Measurements from ENCODE around the gene DOCK6. TPM values are rescaled to one million over a fixed set of nuclear protein-coding genes. Genes with fewer than 3 reads are reported as not detected.

Gene DOCK6
- total RNA-seq, 1 experiment from 2014 or later: 82.4 TPM

- BruUV-seq (replicated peaks): no TSS peak
- DNase-seq (ENCODE audit: low read depth, low spot score): no peak
- CTCF ChIA-PET: no interaction called here
These were observed 84.7 kb downstream of the DOCK6 start for GRCh38 chr19:11177592-11177991.

More at GRCh38 chr19:11177592-11177991, 84.7 kb downstream of the DOCK6 start:
- Histone ChIP-seq H3K4me3 (replicated peaks in 1 of 2; ENCODE audit: low read depth in 1 of 2, low read length in 2 of 2) (no peak overlapping the region), H3K9me2 (ENCODE audit: insufficient read depth) (no peaks in the 10 kb centered on the region), H3K4me1 (ENCODE audit: control insufficient read depth in 1 of 2, insufficient read depth in 2 of 2, low read length in 2 of 2) (peaks cover 0 to 3% of the 10 kb centered on the region in 2 experiments; a peak in 1 of 4 replicates), H3K27me3 (ENCODE audit: insufficient read depth, low read length) (no peaks in the 10 kb centered on the region), H2AFZ (ENCODE audit: low read depth, low read length, poor library complexity, severe bottlenecking) (no peak overlapping the region), H3K9me3 (ENCODE audit: control insufficient read depth in 1 of 2, insufficient read depth in 1 of 2, low read depth in 1 of 2, low read length in 2 of 2) (no peaks in the 10 kb centered on the region), H3K79me2 (ENCODE audit: insufficient read depth, low read length) (no peaks in the 10 kb centered on the region), H3K27ac (ENCODE audit: low read depth, low read length) (no peak overlapping the region), H3K36me3 (ENCODE audit: control insufficient read depth in 1 of 2, insufficient read depth in 2 of 2, low read length in 2 of 2) (peaks cover 0 to 20% of the 10 kb centered on the region in 2 experiments; a peak in 2 of 4 replicates), H4K20me1 (ENCODE audit: insufficient read depth) (no peaks in the 10 kb centered on the region), H3K9ac (ENCODE audit: low read length) (no peak overlapping the region), H3K4me2 (ENCODE audit: low read length) (no peak overlapping the region)
- TF ChIP-seq FOSL1 (IDR thresholded peaks at IDR 0.05; ENCODE audit: low read depth) (no peak), JUND (IDR thresholded peaks at IDR 0.05) (no peak), REST (IDR thresholded peaks at IDR 0.05; ENCODE audit: low read depth) (no peak), ATF3 (IDR thresholded peaks at IDR 0.05) (no peak), EZH2 (IDR thresholded peaks at IDR 0.05) (no peak), EZH2phosphoT487 (IDR thresholded peaks at IDR 0.05; ENCODE audit: borderline replicate concordance) (no peak), SP1 (IDR thresholded peaks at IDR 0.05; ENCODE audit: low read depth) (no peak), SRF (IDR thresholded peaks at IDR 0.05; ENCODE audit: low read depth) (no peak), CEBPB (IDR thresholded peaks at IDR 0.05; ENCODE audit: low read depth) (no peak), ELF1 (IDR thresholded peaks at IDR 0.05; ENCODE audit: borderline replicate concordance, low read depth) (no peak), MAX (IDR thresholded peaks at IDR 0.05) (no peak), EGR1 (IDR thresholded peaks at IDR 0.05; ENCODE audit: low read depth) (no peak), ZBTB33 (IDR thresholded peaks at IDR 0.05; ENCODE audit: extremely low read depth, insufficient replicate concordance, low read length) (no peak)
- intact Hi-C loops (cut with micrococcal nuclease): no loop called here
- ChIA-PET RAD21 (ENCODE audit: low non-redundant PET in 1 of 2, low total read pairs in 2 of 2, uncharacterized antibody in 2 of 2, unreplicated experiment in 2 of 2) (no interaction called here), POLR2A (no interaction called here)
- ATAC-seq: no peak
